Omental fat pad (tissue), 4 donors: ENCODE data around the gene CLIC5. TPM values are rescaled to one million over a fixed set of nuclear protein-coding genes. Genes with fewer than 3 reads are reported as not detected.

Experiments used
- ATAC-seq: fragments of 150-250 bp; one replicate; pipeline ENCODE4 v1.9.1; 2016; ENCODE audit warnings: mild to moderate bottlenecking, moderate library complexity; ENCODE audit not compliant: low FRiP score
- DNase-seq: peaks from one replicate; pipeline ENCODE4 v3.0.0-alpha.2; 2019; ENCODE audit warnings: low spot score
- CTCF ChIP-seq, 3 donors: fragments of 450-650 bp; IDR thresholded peaks; one replicate each; pipeline ENCODE4 v1.5.1; 2016 to 2017; ENCODE audit warnings: antibody characterized with exemption in 3 of 3, mild to moderate bottlenecking in 3 of 3, moderate library complexity in 2 of 3
- total RNA-seq, 4 donors: library from RNA; depleted of rRNA; stranded (reverse); fragments of >200 nt; gene quantifications; one replicate each; pipeline ENCODE4 v1.1.0, GENCODE V29; 2016

Gene CLIC5
- total RNA-seq, 4 donors from 2014 or later = 9.4 to 56.0 (median 21.5) TPM

- no peak for DNase-seq
- ATAC-seq = no peak
- no peak for TF ChIP-seq CTCF (IDR thresholded peaks at IDR 0.05)
Observed at GRCh38 chr6:45843848-45844521, 171.7 kb downstream of the CLIC5 start.

- no peak for DNase-seq
- TF ChIP-seq CTCF (IDR thresholded peaks at IDR 0.05) = no peak
- ATAC-seq = no peak
Observed at GRCh38 chr6:45841062-45841461, 174.6 kb downstream of the CLIC5 start.

- TF ChIP-seq CTCF (IDR thresholded peaks at IDR 0.05) = no peak
- no peak for ATAC-seq
- no peak for DNase-seq
Observed at GRCh38 chr6:45838996-45839395, 176.7 kb downstream of the CLIC5 start.

GRCh38 chr6:45838451-45838850 lies 177.2 kb downstream of the CLIC5 start:
- ATAC-seq = no peak
- no peak for TF ChIP-seq CTCF (IDR thresholded peaks at IDR 0.05)

GRCh38 chr6:45837541-45838200 lies 178.0 kb downstream of the CLIC5 start:
- DNase-seq (no peak), ATAC-seq (no peak)
- no peak for TF ChIP-seq CTCF (IDR thresholded peaks at IDR 0.05)

More at GRCh38 chr6:45838451-45838850, 177.2 kb downstream of the CLIC5 start:
- DNase-seq = no peak

- no peak for DNase-seq
- no peak for TF ChIP-seq CTCF (IDR thresholded peaks at IDR 0.05)
- ATAC-seq = no peak
Observed at GRCh38 chr6:45836984-45837383, 178.7 kb downstream of the CLIC5 start.

- TF ChIP-seq CTCF (IDR thresholded peaks at IDR 0.05) = no peak
- DNase-seq = no peak
- ATAC-seq = no peak
Observed at GRCh38 chr6:45836438-45836824, 179.2 kb downstream of the CLIC5 start.
